Keratinocyte (primary cell): Measurements from ENCODE around the gene AKR1D1. TPM values are rescaled to one million over a fixed set of nuclear protein-coding genes. Genes with fewer than 3 reads are reported as not detected.

ENCODE experiments used
- DNase-seq: peaks from one replicate; pipeline ENCODE4 v3.0.0-alpha.2; 2011; ENCODE audit warnings: low read depth, missing footprints, low spot score
- FAIRE-seq: peaks from 2 replicates; lab custom pipeline; 2011; peaks lifted over from hg19 to GRCh38; lab: Jason Lieb, UNC
- H2AFZ ChIP-seq: 2 replicates; pipeline ENCODE4 v1.6.0; 2012; ENCODE audit warnings: low read length, control low read depth, inconsistent platforms; ENCODE audit not compliant: control insufficient read depth
- H3K27ac ChIP-seq: 2 replicates; pipeline ENCODE4 v1.5.1; 2011; ENCODE audit warnings: low read length; ENCODE audit not compliant: control insufficient read depth, insufficient read depth
- H3K27me3 ChIP-seq: 3 replicates; pipeline ENCODE4 v1.6.0; 2011; ENCODE audit warnings: low read length; ENCODE audit not compliant: control insufficient read depth, insufficient read depth; ENCODE audit errors: extremely low read depth
- H3K36me3 ChIP-seq, 2 experiments: 2 replicates in 1 of 2; 3 replicates in 1 of 2; pipeline ENCODE4 v1.5.1; 2011; ENCODE audit warnings: low read length in 2 of 2, mild to moderate bottlenecking in 1 of 2; ENCODE audit not compliant: control insufficient read depth in 2 of 2, insufficient read depth in 2 of 2; ENCODE audit errors: extremely low read depth in 1 of 2
- H3K4me1 ChIP-seq: 3 replicates; pipeline ENCODE4 v1.5.1; 2011; ENCODE audit warnings: low read length; ENCODE audit not compliant: control insufficient read depth, insufficient read depth; ENCODE audit errors: extremely low read depth
- H3K4me2 ChIP-seq: 3 replicates; pipeline ENCODE4 v1.6.0; 2011; ENCODE audit warnings: low read depth, low read length; ENCODE audit not compliant: control insufficient read depth, insufficient read depth; ENCODE audit errors: extremely low read depth
- H3K4me3 ChIP-seq, 3 experiments: fragments of 200-600 bp in 1 of 3; sonication (generic) in 1 of 3; 2 replicates in 2 of 3; 3 replicates in 1 of 3; pipeline ENCODE4 v1.5.1; 2011 to 2016; ENCODE audit warnings: low read length in 3 of 3, mild to moderate bottlenecking in 3 of 3, control low read depth in 2 of 3, inconsistent platforms in 1 of 3, low read depth in 1 of 3, mixed read lengths in 1 of 3, mixed run types in 1 of 3, moderate library complexity in 1 of 3; ENCODE audit not compliant: control insufficient read depth in 2 of 3, insufficient read depth in 2 of 3; ENCODE audit errors: extremely low read depth in 1 of 3
- H3K79me2 ChIP-seq: 2 replicates; pipeline ENCODE4 v1.6.0; 2012; ENCODE audit warnings: low read length; ENCODE audit not compliant: control insufficient read depth, insufficient read depth
- H3K9ac ChIP-seq: 3 replicates; pipeline ENCODE4 v1.6.0; 2011; ENCODE audit warnings: low read length; ENCODE audit not compliant: control insufficient read depth, insufficient read depth; ENCODE audit errors: extremely low read depth
- H3K9me1 ChIP-seq: 3 replicates; pipeline ENCODE4 v1.6.0; 2011; ENCODE audit warnings: low read length; ENCODE audit not compliant: control insufficient read depth, insufficient read depth; ENCODE audit errors: extremely low read depth
- H3K9me3 ChIP-seq: 2 replicates; pipeline ENCODE4 v1.5.1; 2012; ENCODE audit warnings: low read depth, low read length; ENCODE audit not compliant: control insufficient read depth
- H4K20me1 ChIP-seq: 3 replicates; pipeline ENCODE4 v1.6.0; 2011; ENCODE audit warnings: low read length; ENCODE audit not compliant: control insufficient read depth, insufficient read depth; ENCODE audit errors: extremely low read depth
- EZH2 ChIP-seq: IDR thresholded peaks from one replicate; pipeline ENCODE4 v1.6.1; 2012; ENCODE audit warnings: inconsistent platforms, mild to moderate bottlenecking, low read length, moderate library complexity
- dilution Hi-C: fragments of 300-500 bp; cut with MboI; formaldehyde crosslinking; loops from one replicate; pipeline ENCODE4 v1.7.0; 2020; ENCODE audit warnings: low sequenced_read_pairs; ENCODE audit not compliant: extremely low pct_ligation_motif_present
- polyA plus RNA-seq, 5 experiments: library from polyadenylated mRNA; depleted of rRNA in 3 of 5; stranded (reverse) in 3 of 5; stranded (forward) in 1 of 5; unstranded in 1 of 5; fragments of >200 nt; gene quantifications; 1 replicate in 1 of 5; 2 replicates in 3 of 5; 3 replicates in 1 of 5; pipeline versions ENCODE4 v1.2.1 to v1.2.3, GENCODE V29; 2011 to 2012; ENCODE audit warnings: missing spikeins in 2 of 5, low read depth in 1 of 5, low replicate concordance in 1 of 5
- TF ChIP-seq, protein P1 (sequence below), 3 experiments: IDR thresholded peaks in 1 of 3; conservative IDR thresholded peaks in 1 of 3; optimal IDR thresholded peaks in 1 of 3; 2 replicates in 2 of 3; 3 replicates in 1 of 3; pipeline versions ENCODE3 to v1.5.1; 2011; ENCODE audit warnings: low read length in 3 of 3, mild to moderate bottlenecking in 3 of 3, moderate library complexity in 2 of 3, control low read depth in 1 of 3, inconsistent platforms in 1 of 3; ENCODE audit not compliant: insufficient read depth in 2 of 3; ENCODE audit errors: extremely low read depth in 1 of 3

Gene AKR1D1
- polyA plus RNA-seq, 1 donor (not counting 4 experiments of a cell fraction or from before 2014, with no cell fraction given) = not detected

DNA sequence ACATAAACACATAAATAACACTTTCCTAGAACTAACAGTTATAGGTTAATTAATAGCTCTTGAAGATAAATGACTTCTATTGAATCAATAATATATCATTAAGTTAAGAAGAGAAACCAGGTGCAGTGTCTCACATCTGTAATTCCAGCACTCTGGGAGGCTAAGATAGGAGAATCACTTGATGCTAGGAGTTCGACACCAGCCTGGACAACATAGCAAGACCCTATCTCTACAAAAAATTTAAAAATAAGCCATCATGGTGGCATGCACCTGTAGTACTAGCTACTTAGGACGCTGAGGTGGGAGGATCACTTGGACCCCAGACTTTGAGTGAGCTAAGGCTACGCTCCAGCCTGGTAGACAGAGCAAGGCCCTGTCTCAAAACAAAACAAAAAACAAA, 38.8 kb downstream of the AKR1D1 start:
- FAIRE-seq = no peak
- dilution Hi-C loops = no loop called here

DNA sequence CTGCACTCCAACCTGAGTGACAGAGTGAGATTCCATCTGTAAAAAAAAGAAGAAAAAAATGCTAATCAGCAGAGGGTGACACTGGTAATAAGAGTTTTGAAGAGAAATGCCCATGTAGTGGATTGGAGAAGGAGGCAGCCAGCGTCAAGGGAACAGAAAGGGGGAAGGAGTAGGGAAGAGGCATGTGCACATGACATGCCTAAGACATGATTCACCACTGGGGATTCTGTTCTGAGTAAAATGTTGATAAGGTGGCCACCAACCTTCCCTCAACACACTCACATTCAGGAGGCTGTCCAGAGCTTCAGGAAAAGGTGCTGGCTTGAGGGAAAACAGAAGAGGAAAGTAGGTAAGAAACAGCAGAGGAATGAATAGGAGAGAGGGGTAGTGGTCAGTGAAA, 39.9 kb downstream of the AKR1D1 start:
- no peak overlapping the region for H2AFZ ChIP-seq
- H3K4me1 ChIP-seq = no peaks in the 10 kb centered on the region
- no peaks in the 10 kb centered on the region for H3K9me1 ChIP-seq
- TF ChIP-seq, protein P1, sequence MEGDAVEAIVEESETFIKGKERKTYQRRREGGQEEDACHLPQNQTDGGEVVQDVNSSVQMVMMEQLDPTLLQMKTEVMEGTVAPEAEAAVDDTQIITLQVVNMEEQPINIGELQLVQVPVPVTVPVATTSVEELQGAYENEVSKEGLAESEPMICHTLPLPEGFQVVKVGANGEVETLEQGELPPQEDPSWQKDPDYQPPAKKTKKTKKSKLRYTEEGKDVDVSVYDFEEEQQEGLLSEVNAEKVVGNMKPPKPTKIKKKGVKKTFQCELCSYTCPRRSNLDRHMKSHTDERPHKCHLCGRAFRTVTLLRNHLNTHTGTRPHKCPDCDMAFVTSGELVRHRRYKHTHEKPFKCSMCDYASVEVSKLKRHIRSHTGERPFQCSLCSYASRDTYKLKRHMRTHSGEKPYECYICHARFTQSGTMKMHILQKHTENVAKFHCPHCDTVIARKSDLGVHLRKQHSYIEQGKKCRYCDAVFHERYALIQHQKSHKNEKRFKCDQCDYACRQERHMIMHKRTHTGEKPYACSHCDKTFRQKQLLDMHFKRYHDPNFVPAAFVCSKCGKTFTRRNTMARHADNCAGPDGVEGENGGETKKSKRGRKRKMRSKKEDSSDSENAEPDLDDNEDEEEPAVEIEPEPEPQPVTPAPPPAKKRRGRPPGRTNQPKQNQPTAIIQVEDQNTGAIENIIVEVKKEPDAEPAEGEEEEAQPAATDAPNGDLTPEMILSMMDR (optimal IDR thresholded peaks at IDR 0.05 in 1 of 3, IDR thresholded peaks at IDR 0.05 in 1 of 3, conservative IDR thresholded peaks at IDR 0.05 in 1 of 3; ENCODE audit: extremely low read depth in 1 of 3, insufficient read depth in 2 of 3, low read length in 3 of 3) = no peak
- TF ChIP-seq EZH2 = no peak
- H3K9me3 ChIP-seq = no peaks in the 10 kb centered on the region
- FAIRE-seq (no peak), DNase-seq (no peak)
- H3K4me3 ChIP-seq = no peak overlapping the region
- no peaks in the 10 kb centered on the region for H3K79me2 ChIP-seq
- H4K20me1 ChIP-seq = no peaks in the 10 kb centered on the region
- no peaks in the 10 kb centered on the region for H3K27me3 ChIP-seq
- H3K36me3 ChIP-seq = no peaks in the 10 kb centered on the region
- no peak overlapping the region for H3K9ac ChIP-seq
- no peak overlapping the region for H3K27ac ChIP-seq
- H3K4me2 ChIP-seq = no peak overlapping the region
- dilution Hi-C loops = no loop called here

More for the DNA sequence above, 38.8 kb downstream of the AKR1D1 start:
- Histone ChIP-seq H3K4me3 (no peak overlapping the region), H3K9me3 (no peaks in the 10 kb centered on the region), H3K27me3 (no peaks in the 10 kb centered on the region), H3K9me1 (no peaks in the 10 kb centered on the region), H3K9ac (no peak overlapping the region), H3K4me1 (no peaks in the 10 kb centered on the region), H3K36me3 (no peaks in the 10 kb centered on the region), H2AFZ (no peak overlapping the region), H4K20me1 (no peaks in the 10 kb centered on the region), H3K27ac (no peak overlapping the region), H3K4me2 (no peak overlapping the region), H3K79me2 (no peaks in the 10 kb centered on the region)
- no peak for DNase-seq
- TF ChIP-seq, protein P1 (optimal IDR thresholded peaks at IDR 0.05 in 1 of 3, IDR thresholded peaks at IDR 0.05 in 1 of 3, conservative IDR thresholded peaks at IDR 0.05 in 1 of 3; ENCODE audit: extremely low read depth in 1 of 3, insufficient read depth in 2 of 3, low read length in 3 of 3) = no peak
- TF ChIP-seq EZH2 = no peak
